GM12878 (cell line): ENCODE data around the gene LOXL3. TPM values are rescaled to one million over a fixed set of nuclear protein-coding genes. Genes with fewer than 3 reads are reported as not detected.
A peak's percentile ranks its signal among the peaks of the same experiment; 100 is the strongest.

Experiments used
- CTCF ChIP-seq, 3 experiments: IDR thresholded peaks in 2 of 3; conservative IDR thresholded peaks in 1 of 3; 2 replicates each; pipeline ENCODE4 v1.5.1; 2011; ENCODE audit warnings: low read depth in 3 of 3, low read length in 3 of 3, mild to moderate bottlenecking in 3 of 3, control low read depth in 2 of 3, moderate library complexity in 2 of 3, inconsistent platforms in 1 of 3, mixed read lengths in 1 of 3; ENCODE audit not compliant: control insufficient read depth in 2 of 3, insufficient read depth in 1 of 3; ENCODE audit errors: extremely low read depth in 1 of 3
- DPF2 ChIP-seq: fragments of 450-650 bp; IDR thresholded peaks from 2 replicates; pipeline ENCODE4 v1.6.1; 2017; ENCODE audit warnings: mild to moderate bottlenecking
- EED ChIP-seq: sonication (generic); IDR thresholded peaks from 2 replicates; pipeline ENCODE4 v1.6.1; 2016; ENCODE audit warnings: antibody characterized with exemption, low read depth
- HDAC6 ChIP-seq: fragments of 200-600 bp; sonication (generic); IDR thresholded peaks from one replicate; pipeline ENCODE4 v1.8.0; 2017; ENCODE audit warnings: antibody characterized with exemption; ENCODE audit not compliant: unreplicated experiment
- HSF1 ChIP-seq: fragments of 150-350 bp; IDR thresholded peaks from 2 replicates; pipeline ENCODE4 v1.6.1; 2014; ENCODE audit warnings: mild to moderate bottlenecking, low read depth, low read length
- LARP7 ChIP-seq: fragments of 450-650 bp; IDR thresholded peaks from 2 replicates; pipeline ENCODE4 v1.6.1; 2017; ENCODE audit warnings: mild to moderate bottlenecking
- NFIC ChIP-seq: IDR thresholded peaks from 2 replicates; pipeline ENCODE4 v1.6.1; 2012; ENCODE audit warnings: low read depth, mild to moderate bottlenecking, inconsistent platforms, low read length, moderate library complexity
- RELA ChIP-seq: fragments of 450-650 bp; IDR thresholded peaks from 2 replicates; pipeline ENCODE4 v1.8.0; 2014; ENCODE audit warnings: borderline replicate concordance; ENCODE audit not compliant: partially characterized antibody
- RUNX3 ChIP-seq: IDR thresholded peaks from 2 replicates; pipeline ENCODE4 v1.6.1; 2012; ENCODE audit warnings: low read length, inconsistent platforms
- STAT3 ChIP-seq: IDR thresholded peaks from 2 replicates; pipeline ENCODE4 v1.6.1; 2011; ENCODE audit warnings: low read depth, low read length, improper control_type of control experiment
- SUPT20H ChIP-seq: IDR thresholded peaks from 2 replicates; pipeline ENCODE4 v1.6.1; 2011; ENCODE audit warnings: low read depth, mild to moderate bottlenecking, low read length, moderate library complexity, borderline replicate concordance; ENCODE audit not compliant: control insufficient read depth
- TCF3 ChIP-seq: IDR thresholded peaks from 2 replicates; pipeline ENCODE4 v1.6.1; 2012; ENCODE audit warnings: low read depth, mild to moderate bottlenecking, low read length, borderline replicate concordance; ENCODE audit not compliant: insufficient read depth
- ZBTB33 ChIP-seq: fragments of 450-650 bp; IDR thresholded peaks from 2 replicates; pipeline ENCODE4 v1.6.1; 2017; ENCODE audit warnings: mild to moderate bottlenecking
- ZNF384 ChIP-seq: IDR thresholded peaks from 2 replicates; pipeline ENCODE4 v1.6.1; 2012; ENCODE audit warnings: low read depth, mild to moderate bottlenecking, low read length, improper control_type of control experiment, borderline replicate concordance
- ZSCAN29 ChIP-seq: fragments of 450-650 bp; IDR thresholded peaks from 2 replicates; pipeline ENCODE4 v1.6.1; 2017; ENCODE audit warnings: mild to moderate bottlenecking, moderate library complexity
- polyA plus RNA-seq, 11 experiments: library from polyadenylated mRNA; depleted of rRNA in 4 of 11; unstranded in 6 of 11; stranded (reverse) in 5 of 11; fragments of >200 nt; fragmentation: Nextera tagmentation in 4 of 11; fragmentation: Illumina TruSeq in 1 of 11; extraction: Ambion mirVana in 4 of 11; extraction: Trizol in 1 of 11; gene quantifications; 1 replicate in 1 of 11; 2 replicates in 10 of 11; pipeline versions ENCODE4 v1.2.1 to v1.2.3, GENCODE V29; 2011 to 2016; ENCODE audit warnings: inconsistent platforms in 2 of 11, missing spikeins in 2 of 11, low read depth in 1 of 11
- total RNA-seq, 4 experiments: library from RNA; depleted of rRNA in 3 of 4; stranded (reverse); fragments of >200 nt in 3 of 4; fragmentation: Illumina TruSeq in 1 of 4; extraction: Trizol in 1 of 4; gene quantifications; 2 replicates each; pipeline versions ENCODE4 v1.2.1 to v1.2.3, GENCODE V29; 2013 to 2021
- TF ChIP-seq, protein P1 (sequence below): fragments of 450-650 bp; IDR thresholded peaks from 2 replicates; pipeline ENCODE4 v1.6.1; 2017; ENCODE audit warnings: mild to moderate bottlenecking, moderate library complexity
- TF ChIP-seq, protein P2 (sequence below): fragments of 450-650 bp; conservative IDR thresholded peaks from 2 replicates; pipeline ENCODE4 v1.6.1; 2017; ENCODE audit warnings: mild to moderate bottlenecking, moderate library complexity

LOXL3 gene
- total and polyA plus RNA-seq, 10 of the 15 experiments (the other 5 are each of a cell fraction or from before 2014, with no cell fraction given), result 6.2 to 40.9 (median 23.3) TPM

DNA sequence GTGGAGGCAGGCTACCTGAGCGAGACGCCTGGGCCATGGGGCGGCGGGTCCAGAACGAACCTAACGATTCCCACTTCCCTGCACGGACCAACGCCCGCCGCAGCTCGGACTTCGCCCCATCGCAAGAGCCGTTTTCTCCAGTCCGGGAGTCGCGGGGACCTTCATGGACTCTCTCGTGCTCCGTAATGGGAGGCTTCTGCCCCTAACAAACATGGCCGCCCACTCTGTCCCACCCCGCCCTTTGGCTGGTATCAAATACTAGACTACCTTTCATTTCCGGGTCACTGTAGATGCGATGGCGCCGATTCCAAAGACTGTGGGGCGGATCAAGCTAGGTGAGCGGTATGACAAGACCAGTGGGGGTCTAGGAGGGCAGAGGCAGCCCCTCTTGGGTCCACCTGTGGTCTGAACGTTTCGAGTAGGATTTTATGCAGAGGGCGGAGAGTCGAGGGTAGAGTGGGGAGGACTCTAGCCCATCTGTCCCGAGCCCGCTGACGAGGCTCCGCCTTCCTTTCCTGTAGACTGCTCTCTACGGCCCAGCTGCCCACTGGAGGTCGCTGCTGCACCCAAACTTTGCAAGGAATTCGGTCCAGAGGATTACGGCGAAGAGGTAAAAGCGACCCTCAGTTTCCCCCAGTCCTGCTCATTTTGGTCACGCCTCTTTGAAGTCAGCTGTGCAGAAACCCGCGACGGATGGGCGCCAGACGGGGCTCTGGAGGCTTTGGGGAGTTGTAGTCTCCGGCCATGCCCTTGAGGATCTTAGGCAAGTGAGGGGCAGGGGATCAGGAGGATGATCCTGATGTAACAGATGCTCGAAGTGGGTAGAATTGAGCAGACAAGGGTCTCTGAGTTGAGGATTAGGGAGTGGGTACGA lies 70.7 kb downstream of the LOXL3 start, which contains the start of the genes CCDC142 and TTC31 (continued):
- peak; percentile 93 to 97 (median 97) for TF ChIP-seq CTCF (IDR thresholded peaks at IDR 0.05 in 2 of 3, conservative IDR thresholded peaks at IDR 0.05 in 1 of 3; ENCODE audit: control insufficient read depth in 2 of 3, extremely low read depth in 1 of 3, insufficient read depth in 1 of 3, low read depth in 3 of 3, low read length in 3 of 3)
- TF ChIP-seq DPF2, result no peak
- TF ChIP-seq STAT3, result no peak
- TF ChIP-seq, protein P1, sequence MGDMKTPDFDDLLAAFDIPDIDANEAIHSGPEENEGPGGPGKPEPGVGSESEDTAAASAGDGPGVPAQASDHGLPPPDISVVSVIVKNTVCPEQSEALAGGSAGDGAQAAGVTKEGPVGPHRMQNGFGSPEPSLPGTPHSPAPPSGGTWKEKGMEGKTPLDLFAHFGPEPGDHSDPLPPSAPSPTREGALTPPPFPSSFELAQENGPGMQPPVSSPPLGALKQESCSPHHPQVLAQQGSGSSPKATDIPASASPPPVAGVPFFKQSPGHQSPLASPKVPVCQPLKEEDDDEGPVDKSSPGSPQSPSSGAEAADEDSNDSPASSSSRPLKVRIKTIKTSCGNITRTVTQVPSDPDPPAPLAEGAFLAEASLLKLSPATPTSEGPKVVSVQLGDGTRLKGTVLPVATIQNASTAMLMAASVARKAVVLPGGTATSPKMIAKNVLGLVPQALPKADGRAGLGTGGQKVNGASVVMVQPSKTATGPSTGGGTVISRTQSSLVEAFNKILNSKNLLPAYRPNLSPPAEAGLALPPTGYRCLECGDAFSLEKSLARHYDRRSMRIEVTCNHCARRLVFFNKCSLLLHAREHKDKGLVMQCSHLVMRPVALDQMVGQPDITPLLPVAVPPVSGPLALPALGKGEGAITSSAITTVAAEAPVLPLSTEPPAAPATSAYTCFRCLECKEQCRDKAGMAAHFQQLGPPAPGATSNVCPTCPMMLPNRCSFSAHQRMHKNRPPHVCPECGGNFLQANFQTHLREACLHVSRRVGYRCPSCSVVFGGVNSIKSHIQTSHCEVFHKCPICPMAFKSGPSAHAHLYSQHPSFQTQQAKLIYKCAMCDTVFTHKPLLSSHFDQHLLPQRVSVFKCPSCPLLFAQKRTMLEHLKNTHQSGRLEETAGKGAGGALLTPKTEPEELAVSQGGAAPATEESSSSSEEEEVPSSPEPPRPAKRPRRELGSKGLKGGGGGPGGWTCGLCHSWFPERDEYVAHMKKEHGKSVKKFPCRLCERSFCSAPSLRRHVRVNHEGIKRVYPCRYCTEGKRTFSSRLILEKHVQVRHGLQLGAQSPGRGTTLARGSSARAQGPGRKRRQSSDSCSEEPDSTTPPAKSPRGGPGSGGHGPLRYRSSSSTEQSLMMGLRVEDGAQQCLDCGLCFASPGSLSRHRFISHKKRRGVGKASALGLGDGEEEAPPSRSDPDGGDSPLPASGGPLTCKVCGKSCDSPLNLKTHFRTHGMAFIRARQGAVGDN, result peak; percentile 36; the same call in 1 of the 2 replicates
- peak; percentile 35 for TF ChIP-seq RUNX3
- TF ChIP-seq ZSCAN29, result no peak
- no peak; the same call in 1 of the 2 replicates for TF ChIP-seq LARP7
- no peak for TF ChIP-seq ZNF384
- TF ChIP-seq EED, result no peak; the same call in 1 of the 2 replicates
- no peak for TF ChIP-seq HSF1
- TF ChIP-seq HDAC6, result no peak
- no peak for TF ChIP-seq ZBTB33
- TF ChIP-seq NFIC, result no peak
- no peak for TF ChIP-seq SUPT20H
- TF ChIP-seq RELA, result no peak
- 0 out of 2 replicates have a peak, but pooled peaks have one; percentile 27 for TF ChIP-seq TCF3
- TF ChIP-seq, protein P2, sequence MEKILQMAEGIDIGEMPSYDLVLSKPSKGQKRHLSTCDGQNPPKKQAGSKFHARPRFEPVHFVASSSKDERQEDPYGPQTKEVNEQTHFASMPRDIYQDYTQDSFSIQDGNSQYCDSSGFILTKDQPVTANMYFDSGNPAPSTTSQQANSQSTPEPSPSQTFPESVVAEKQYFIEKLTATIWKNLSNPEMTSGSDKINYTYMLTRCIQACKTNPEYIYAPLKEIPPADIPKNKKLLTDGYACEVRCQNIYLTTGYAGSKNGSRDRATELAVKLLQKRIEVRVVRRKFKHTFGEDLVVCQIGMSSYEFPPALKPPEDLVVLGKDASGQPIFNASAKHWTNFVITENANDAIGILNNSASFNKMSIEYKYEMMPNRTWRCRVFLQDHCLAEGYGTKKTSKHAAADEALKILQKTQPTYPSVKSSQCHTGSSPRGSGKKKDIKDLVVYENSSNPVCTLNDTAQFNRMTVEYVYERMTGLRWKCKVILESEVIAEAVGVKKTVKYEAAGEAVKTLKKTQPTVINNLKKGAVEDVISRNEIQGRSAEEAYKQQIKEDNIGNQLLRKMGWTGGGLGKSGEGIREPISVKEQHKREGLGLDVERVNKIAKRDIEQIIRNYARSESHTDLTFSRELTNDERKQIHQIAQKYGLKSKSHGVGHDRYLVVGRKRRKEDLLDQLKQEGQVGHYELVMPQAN, result peak; percentile 93
